ENCODE measurements around the gene CNOT11. TPM values are rescaled to one million over a fixed set of nuclear protein-coding genes. Genes with fewer than 3 reads are reported as not detected.

The CNOT11 gene
- total RNA-seq, 1 experiment from 2014 or later: 57.8 TPM

- DNase-seq (ENCODE audit: low read depth, low spot score): no peak
- Histone ChIP-seq H3K9ac (ENCODE audit: low read length) (no peak overlapping the region), H3K79me2 (ENCODE audit: insufficient read depth, low read length) (peaks cover 16% of the 10 kb centered on the region), H3K4me2 (ENCODE audit: low read length) (no peak overlapping the region), H3K4me1 (ENCODE audit: control insufficient read depth in 1 of 2, insufficient read depth in 2 of 2, low read length in 2 of 2) (peaks cover 4 to 14% of the 10 kb centered on the region in 2 experiments; a peak in 3 of 4 replicates), H3K36me3 (ENCODE audit: control insufficient read depth in 1 of 2, insufficient read depth in 2 of 2, low read length in 2 of 2) (peaks cover 30 to 45% of the 10 kb centered on the region in 2 experiments), H3K9me3 (ENCODE audit: control insufficient read depth in 1 of 2, insufficient read depth in 1 of 2, low read depth in 1 of 2, low read length in 2 of 2) (no peaks in the 10 kb centered on the region), H3K27ac (ENCODE audit: low read depth, low read length) (no peak overlapping the region), H3K9me2 (ENCODE audit: insufficient read depth) (no peaks in the 10 kb centered on the region), H3K4me3 (replicated peaks in 1 of 2; ENCODE audit: low read depth in 1 of 2, low read length in 2 of 2) (no peak overlapping the region), H3K27me3 (ENCODE audit: insufficient read depth, low read length) (no peaks in the 10 kb centered on the region), H2AFZ (ENCODE audit: low read depth, low read length, poor library complexity, severe bottlenecking) (no peak overlapping the region), H4K20me1 (ENCODE audit: insufficient read depth) (0 out of 2 replicates have a peak, but pooled peaks cover 6% of the 10 kb centered on the region)
- intact Hi-C loops (cut with micrococcal nuclease): no loop called here
- CTCF ChIA-PET: no interaction called here
- ATAC-seq: no peak
- no TSS peak for BruUV-seq (replicated peaks)
- RAD21 ChIA-PET (ENCODE audit: low non-redundant PET in 1 of 2, low total read pairs in 2 of 2, uncharacterized antibody in 2 of 2, unreplicated experiment in 2 of 2): no interaction called here
- no peak for TF ChIP-seq FOSL1 (IDR thresholded peaks at IDR 0.05; ENCODE audit: low read depth)
- TF ChIP-seq YY1 (IDR thresholded peaks at IDR 0.05; ENCODE audit: extremely low read depth, insufficient replicate concordance, low read depth, low read length): no peak
- TF ChIP-seq ZBTB33 (IDR thresholded peaks at IDR 0.05; ENCODE audit: extremely low read depth, insufficient replicate concordance, low read length): no peak
- no peak for TF ChIP-seq ZNF274 (IDR thresholded peaks at IDR 0.05; ENCODE audit: low read depth, low read length)
- TF ChIP-seq JUND (IDR thresholded peaks at IDR 0.05): no peak
- TF ChIP-seq MAX (IDR thresholded peaks at IDR 0.05): no peak
- TF ChIP-seq ELF1 (IDR thresholded peaks at IDR 0.05; ENCODE audit: borderline replicate concordance, low read depth): no peak
- no peak for TF ChIP-seq SIN3A (IDR thresholded peaks at IDR 0.05; ENCODE audit: low read depth)
- TF ChIP-seq POLR2AphosphoS5 (IDR thresholded peaks at IDR 0.05; ENCODE audit: low read depth, low read length): no peak
- POLR2A ChIA-PET: no interaction called here
Measured at GRCh38 chr2:101264360-101264939, 11.8 kb downstream of the CNOT11 start.

All from HCT116 (cell line).